GM19351 (cell line): ENCODE data around the gene ZCWPW1.
"Not testable (repeated sequence)": the region's sequence is repeated elsewhere in the genome, so short reads cannot be mapped to it uniquely, and the experiment has no call there.

Source experiments
- ATAC-seq: cut with Tn5 transposase; IDR thresholded peaks from one replicate; pipeline ENCODE4 v1.9.1; 2021; ENCODE audit warnings: mild to moderate bottlenecking, moderate library complexity; ENCODE audit not compliant: unreplicated experiment

The ZCWPW1 gene

DNA sequence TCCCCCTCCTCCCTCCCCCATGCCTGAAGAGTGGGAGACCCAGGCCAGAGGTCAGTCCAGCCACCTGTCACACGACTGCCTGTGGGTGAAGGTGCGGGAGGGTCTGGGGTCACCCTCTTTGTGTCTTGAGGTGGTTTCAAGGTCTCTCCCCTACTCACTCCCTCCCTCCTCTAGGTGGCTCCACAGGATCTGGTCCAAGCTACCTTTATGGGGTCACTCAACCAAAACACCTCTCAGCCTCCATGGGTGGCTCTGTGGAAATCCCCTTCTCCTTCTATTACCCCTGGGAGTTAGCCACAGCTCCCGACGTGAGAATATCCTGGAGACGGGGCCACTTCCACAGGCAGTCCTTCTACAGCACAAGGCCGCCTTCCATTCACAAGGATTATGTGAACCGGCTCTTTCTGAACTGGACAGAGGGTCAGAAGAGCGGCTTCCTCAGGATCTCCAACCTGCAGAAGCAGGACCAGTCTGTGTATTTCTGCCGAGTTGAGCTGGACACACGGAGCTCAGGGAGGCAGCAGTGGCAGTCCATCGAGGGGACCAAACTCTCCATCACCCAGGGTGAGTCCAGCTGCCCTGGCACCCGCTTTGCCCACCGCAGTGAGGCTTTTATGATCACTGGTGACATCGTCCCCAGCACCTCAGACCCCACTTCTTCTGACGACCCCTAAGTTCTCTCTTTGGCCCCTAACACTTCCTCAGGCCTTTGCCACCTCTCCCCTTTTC lies 54.5 kb downstream of the ZCWPW1 start:
- ATAC-seq, result not testable (repeated sequence)

DNA sequence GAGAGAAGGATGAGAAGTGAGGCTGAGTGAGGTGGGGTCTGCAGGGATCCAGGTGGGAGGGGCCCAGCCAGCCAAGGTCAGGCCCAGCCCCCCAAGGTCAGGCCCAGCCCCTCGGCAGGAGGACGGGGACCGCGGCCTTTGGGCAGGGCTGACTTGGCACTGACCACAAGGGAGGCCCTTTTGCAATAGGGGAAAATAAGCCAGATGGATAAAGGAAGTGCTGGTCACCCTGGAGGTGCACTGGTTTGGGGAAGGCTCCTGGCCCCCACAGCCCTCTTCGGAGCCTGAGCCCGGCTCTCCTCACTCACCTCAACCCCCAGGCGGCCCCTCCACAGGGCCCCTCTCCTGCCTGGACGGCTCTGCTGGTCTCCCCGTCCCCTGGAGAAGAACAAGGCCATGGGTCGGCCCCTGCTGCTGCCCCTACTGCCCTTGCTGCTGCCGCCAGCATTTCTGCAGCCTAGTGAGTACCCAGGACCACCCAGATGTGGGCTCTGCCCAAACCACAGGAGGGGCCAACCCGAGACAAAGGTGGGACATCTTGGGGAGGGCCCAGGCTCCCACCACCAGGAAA lies 55.2 kb downstream of the ZCWPW1 start, which contains the start of gene PILRA:
Gene PILRA (plus strand): TSS at position 227 of the 571 bp plus-strand sequence. CDS start 170 bp downstream, at position 397.
- ATAC-seq, result no peak

DNA sequence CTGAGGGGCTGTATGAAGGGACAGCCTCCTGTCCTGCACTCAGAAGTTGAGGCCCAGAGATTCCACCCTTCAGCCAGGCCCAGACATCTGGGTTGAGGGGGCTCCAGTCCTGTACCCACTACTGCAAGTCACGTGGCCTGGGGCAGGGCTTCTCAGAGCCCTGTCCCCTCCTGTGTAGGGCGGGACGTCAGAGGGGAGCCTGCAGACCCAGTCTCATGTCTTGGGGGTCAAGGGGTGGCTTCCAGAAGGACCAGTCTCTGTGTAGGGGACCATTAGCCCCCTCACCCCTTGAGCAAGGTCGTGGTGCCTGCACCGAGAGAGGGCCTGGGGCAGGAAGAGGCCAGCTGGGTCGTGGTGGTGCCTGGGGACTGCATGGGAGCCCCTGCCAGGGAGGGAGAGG lies 55.8 kb downstream of the ZCWPW1 start:
- ATAC-seq, result no peak

DNA sequence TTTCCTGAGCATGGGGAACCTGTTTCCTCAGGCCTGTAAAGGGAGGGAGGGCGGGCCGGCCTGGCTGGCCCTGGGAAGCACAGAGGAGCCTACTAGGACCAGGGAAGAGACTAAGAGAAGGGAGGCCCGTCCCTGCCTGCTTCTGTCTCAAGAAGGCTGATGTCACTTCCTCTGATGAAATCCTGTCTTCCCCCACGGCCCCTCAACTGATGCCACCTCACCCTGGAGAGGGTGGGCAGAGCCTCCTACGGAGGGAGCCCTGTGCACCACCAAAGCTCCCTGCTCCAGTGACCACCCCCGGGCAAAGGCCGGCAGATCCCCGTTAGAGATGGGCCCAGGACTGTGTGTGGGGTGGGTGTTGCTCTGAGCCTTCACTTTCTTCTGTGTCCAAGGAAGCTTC lies 56.2 kb downstream of the ZCWPW1 start:
- no peak for ATAC-seq

DNA sequence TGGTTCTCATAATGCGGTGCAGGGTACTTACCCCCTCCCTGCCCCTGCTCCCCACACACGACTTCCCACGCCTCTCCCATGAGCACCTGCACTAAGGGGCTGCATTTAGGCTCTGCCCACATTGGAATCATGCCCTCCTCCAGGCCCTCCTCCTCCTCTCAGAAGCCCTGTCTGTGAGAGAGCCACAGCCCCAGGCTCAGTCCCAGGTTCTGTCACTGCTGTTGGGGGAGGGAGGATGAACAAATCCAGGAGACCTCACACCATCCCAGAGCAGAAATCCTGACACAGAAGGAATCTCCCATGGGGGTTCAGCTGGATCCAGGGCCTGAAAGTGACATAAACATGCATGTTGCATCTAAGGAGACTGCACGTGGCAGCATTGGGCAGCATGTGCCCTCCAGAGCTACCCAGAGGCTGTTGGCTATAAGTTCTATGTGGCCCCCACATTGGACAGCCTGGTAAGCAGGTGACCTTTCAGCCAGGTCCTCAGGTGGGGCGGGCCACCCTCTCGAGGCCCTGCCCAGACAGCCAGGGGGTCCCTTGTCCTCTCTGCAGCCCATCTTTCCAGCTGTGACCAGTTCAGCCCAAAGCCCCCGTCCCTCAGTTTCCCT lies 56.8 kb downstream of the ZCWPW1 start:
- no peak for ATAC-seq

DNA sequence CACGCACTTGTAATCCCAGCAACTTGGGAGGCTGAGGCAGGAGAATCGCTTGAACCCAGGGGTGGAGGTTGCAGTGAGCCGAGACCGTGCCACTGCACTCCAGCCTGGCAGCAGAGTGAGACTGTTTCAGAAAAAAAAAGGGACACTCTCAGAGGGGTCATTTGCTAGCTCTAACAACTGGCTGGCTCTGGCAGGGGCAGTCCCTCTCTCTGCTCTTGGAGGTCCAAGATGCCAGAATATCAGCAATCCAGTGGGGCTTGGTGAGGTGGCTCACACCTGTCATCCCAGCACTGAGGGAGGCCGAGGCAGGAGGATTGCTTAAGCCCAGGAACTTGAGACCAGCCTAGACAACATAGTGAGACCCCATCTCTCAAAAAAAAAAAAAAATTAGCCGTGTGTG lies 57.8 kb downstream of the ZCWPW1 start:
- ATAC-seq, result no peak

DNA sequence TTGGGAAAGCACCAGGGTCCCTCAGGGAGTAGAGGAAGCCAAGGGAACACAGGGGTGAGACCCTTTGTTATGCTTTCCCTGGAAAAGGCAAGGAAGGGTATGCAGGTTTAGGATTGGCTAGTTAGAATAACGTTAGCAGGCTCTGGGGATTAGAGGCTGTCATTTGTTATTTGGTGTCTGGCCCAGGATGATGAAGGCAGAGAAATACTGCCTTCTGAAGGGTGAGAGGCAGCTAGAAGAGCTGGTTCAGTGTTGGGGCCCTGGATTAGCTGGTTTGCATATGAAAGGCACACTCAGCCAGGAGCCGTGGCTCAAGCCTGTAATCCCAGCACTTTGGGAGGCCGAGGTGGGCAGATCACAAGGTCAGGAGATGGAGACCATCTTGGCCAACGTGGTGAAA lies 58.2 kb downstream of the ZCWPW1 start:
- no peak for ATAC-seq

DNA sequence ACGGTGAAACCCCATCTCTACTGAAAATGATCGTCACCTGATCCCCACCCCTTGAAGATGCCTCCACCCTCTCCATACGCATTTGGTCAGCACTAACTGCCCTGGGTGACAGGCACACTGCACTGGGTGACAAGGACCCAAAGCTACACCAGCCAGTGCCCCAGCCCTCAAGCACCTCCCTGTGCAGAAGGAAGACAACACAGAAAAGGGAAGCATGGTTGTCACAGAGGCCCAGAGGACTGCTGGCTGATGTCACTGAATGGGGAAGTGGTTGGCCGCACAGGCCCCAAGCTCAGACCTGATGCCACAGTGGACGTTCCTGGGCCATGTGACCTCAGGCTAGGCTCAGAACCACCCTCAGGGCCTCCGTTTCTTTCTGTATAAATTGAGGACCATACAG lies 59.4 kb downstream of the ZCWPW1 start:
- peak; percentile 65 for ATAC-seq

DNA sequence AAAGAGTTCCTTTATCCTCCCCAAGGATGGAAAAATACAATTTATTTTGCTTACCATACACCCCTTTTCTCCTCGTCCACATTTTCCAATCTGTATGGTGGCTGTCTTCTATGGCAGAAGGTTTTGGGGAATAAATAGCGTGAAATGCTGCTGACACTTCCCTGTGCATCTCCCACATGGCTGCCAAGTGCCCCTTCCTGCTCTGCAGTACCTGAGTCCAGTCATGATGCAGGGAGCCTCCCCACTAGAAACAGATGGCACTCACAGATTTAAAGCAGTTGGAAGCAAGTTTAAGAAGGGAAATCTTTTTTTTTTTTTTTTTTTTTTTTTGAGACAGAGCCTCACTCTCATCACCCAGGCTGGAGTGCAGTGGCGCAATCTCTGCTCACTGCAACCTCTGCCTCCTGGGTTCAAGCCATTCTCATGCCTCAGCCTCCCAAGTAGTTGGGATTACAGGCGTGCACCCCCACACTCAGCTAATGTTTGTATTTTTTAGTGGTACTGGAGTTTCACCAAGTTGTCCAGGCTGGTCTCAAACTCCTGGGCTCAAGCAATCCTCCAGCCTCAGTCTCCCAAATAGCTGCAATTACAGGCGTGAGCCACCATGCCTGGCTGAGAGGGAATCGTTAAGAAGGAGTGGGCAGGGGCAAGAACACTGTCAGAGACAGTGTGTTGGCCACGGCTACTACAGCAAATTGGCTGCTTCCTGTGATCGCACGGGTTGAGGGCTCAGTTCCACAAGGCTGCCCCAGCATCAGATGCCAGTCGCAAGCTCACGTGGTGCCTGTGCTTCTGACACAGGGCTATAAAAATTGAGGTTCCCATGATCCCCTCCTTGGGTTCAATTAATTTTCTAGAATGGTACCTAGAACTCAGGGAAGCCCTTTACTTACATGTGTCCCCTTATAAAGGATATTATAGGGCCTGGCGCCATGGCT lies 60.6 kb downstream of the ZCWPW1 start:
- no peak for ATAC-seq

DNA sequence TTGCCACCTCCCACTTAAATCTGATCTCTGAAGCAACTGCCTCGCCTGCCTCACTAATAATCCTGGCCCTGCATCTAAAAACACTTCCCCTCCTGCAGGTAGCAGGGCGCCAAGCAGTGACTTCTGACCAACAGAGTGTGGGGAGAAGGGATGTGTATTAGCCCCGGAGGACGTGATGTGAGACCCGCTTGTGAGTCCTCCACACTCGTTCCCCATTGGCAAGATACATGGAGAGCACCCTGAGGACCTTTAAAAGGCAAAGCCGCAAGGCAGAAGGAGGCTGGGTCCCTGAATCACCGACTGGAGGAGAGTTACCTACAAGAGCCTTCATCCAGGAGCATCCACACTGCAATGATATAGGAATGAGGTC lies 61.3 kb downstream of the ZCWPW1 start:
- ATAC-seq, result no peak

DNA sequence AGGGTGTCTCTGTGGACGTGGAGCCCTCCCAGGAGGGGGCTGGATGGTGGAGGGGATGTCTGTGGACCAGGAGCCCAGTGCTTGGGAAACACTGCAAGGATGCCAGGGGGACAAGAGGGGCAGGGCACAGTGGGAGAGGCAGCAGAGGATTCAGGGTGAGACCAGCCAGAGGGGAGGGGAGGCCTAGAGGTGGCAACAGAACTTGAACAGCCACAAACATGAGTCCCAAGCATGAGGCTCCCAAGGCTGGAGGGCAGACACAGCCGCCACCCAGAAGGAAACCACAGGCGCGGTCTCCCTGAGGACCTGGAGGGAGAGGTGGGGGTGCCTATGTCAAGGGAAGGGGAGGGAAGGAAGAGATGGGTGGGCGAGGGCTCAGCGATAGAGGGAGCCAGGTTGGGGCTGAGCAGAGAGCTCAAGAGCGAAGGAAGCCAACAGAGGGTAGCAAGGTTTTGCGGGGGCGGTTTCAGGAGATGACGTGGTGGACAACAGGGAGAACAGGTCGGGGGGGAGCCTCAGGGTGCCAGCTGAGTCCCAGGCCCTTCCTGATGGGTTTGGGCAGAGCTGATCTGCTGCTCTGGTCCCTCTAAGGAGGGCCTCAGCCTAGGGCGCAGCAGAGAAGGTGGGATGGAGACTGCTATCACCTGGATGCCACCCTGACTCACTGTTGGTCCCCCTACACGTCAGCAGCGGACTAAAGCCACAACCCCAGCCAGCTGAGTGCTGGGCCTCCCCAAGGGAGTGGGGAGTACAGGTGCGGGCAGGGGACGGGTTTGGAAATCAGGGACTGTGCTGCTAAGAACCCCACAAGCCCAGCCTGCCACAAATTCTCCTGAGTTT lies 61.9 kb downstream of the ZCWPW1 start:
- ATAC-seq, result no peak

DNA sequence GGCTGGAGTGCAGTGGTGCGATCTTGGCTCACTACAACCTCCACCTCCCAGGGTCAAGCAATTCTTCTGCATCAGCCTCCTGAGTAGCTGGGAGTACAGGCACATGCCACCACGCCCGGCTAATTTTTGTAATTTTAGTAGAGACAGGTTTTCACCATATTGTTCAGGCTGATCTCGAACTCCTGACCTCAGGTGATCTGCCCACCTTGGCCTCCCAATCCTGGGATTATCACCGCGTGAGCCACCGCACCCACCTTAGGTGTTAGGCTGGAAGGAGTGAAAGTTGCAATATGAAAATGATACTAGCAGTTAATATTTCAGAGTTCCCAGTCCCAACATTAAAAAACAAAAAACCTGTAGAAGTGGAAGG lies 62.5 kb downstream of the ZCWPW1 start:
- ATAC-seq, result not testable (repeated sequence)

DNA sequence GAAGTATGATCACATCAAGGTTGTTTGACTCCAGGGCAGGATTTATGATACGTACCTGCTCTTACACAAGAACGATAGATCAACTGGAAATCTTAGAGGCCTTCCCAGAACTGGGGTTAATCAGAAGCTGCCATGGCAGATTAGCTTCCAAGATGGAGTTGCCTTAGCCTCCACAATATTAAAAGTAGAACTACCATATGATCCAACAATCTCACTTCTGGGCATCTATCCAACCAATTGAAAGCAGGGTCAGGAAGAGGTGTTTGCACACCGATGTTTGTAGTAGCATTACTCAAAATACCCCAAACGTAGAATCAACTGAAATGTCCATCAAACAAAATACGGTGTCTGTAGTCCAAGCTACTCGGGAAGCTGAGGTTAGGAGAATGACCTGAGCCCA lies 64.0 kb downstream of the ZCWPW1 start:
- ATAC-seq, result no peak

DNA sequence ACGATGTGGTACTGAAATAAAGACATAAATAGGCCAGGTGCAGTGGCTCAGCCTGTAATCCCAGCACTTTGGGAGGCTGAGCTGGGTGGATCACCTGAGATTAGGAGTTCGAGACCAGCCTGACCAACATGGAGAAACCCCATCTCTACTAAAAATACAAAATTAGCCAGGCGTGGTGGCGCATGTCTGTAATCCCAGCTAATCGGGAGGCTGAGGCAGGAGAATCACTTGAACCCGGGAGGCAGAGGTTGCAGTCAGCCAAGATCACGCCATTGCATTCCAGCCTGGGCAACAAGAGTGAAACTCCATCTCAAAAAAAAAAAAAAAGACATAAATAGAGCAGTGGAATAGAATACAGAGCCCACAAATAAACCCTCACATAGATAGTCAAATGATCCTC lies 64.7 kb downstream of the ZCWPW1 start:
- ATAC-seq, result not testable (repeated sequence)

DNA sequence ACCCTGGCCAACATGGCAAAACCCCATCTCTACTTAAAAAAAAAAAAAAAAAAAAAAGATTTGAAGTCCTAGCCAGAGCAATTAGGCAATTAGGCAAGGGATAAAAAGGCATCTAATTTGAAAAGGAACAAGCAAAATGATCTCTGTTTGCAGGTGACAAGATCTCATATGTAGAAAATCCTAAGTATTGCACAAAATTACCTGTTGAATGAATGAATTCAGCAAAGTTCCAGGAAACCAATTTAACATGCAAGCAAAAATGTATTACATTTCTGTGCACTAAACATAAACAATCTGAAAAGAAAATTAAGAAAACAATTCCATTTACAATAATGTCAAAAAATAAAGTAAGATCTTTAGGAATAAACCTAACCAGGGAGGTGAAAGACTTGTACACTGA lies 65.4 kb downstream of the ZCWPW1 start:
- ATAC-seq, result no peak

DNA sequence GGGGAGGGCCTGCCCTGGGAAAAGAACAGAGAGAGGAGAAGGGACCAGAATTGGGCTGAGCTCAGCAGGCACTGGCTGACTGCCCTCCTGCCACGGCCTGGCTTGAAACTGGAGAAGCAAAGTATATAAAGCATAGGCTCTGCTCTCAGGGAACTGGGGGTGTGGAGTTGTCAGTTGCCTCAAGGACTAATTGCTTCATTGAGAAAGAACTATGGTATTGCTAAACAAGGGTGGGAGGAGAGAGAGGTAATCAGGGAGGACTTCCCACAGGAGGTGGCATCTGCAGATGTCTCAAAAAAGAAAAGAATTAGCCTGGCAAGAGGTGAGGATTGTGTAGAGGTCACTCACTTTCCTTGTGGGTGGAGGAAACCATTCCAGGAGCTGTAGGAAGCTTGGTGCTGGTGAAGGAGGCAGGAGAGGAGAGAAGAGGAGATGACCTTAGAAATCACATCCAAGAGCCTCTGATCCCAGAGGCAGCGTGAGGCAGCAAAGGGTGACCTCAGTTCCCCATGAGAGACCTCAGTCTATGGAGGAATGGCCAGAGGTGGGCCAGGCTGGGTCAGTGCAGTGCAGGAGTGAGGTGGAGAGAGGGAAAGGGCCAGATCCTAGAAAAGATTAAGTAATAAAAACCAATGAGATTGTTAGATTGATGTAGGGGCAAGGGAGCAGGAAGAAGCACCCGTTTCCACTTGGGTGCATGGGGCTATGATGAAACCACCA lies 68.2 kb downstream of the ZCWPW1 start:
- ATAC-seq, result no peak

DNA sequence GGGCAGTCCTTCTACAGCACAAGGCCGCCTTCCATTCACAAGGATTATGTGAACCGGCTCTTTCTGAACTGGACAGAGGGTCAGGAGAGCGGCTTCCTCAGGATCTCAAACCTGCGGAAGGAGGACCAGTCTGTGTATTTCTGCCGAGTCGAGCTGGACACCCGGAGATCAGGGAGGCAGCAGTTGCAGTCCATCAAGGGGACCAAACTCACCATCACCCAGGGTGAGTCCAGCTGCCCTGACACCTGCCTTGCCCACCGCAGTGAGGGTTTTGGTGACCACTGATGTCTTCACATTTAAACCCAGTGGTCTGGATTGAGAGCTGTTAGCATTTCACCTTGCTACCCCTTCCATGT lies 69.7 kb downstream of the ZCWPW1 start:
- ATAC-seq, result no peak

DNA sequence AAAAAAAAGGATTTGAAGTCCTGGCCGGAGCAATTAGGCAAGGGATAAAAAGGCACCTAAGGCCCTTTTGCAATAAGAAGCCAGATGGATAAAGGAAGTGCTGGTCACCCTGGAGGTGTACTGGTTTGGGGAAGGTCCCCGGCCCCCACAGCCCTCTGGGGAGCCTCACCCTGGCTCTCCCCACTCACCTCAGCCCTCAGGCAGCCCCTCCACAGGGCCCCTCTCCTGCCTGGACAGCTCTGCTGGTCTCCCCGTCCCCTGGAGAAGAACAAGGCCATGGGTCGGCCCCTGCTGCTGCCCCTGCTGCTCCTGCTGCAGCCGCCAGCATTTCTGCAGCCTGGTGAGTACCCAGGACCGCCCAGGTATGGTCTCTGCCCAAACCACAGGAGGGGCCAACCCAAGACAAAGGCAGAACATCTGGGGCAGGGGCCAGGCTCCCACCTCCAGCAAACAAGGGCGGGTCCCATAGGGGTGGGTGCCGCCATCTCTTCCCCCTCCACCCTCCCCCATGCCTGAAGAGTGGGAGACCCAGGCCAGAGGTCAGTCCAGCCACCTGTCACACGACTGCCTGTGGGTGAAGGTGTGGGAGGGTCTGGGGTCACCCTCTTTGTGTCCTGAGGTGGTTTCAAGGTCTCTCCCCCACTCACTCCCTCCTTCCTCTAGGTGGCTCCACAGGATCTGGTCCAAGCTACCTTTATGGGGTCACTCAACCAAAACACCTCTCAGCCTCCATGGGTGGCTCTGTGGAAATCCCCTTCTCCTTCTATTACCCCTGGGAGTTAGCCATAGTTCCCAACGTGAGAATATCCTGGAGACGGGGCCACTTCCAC lies 70.3 kb downstream of the ZCWPW1 start, which contains the start of gene PILRB:
Gene PILRB (plus strand): TSS at position 91 of the 830 bp plus-strand sequence. CDS start 186 bp downstream, at position 277.
- no peak for ATAC-seq

DNA sequence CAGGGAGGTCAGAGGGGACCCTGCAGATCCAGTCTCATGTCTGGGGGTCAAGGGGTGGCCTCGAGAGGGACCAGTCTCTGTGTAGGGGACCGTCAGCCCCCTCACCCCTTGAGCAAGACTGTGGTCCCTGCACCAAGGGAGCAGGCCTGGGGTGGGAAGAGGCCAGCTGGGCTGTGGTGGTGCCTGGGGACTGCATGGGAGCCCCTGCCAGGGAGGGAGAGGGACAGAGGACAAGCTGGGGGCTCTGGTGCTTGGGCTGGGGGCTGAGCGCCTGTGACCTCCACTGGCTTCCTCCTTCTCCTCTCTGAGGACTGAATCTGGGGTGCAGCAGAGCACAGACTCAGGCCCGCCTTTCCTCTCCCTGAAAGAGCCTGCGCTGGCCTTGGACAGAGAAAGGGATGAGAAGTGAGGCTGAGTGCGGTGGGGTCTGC lies 71.4 kb downstream of the ZCWPW1 start:
- no peak for ATAC-seq
